DMS79 (cell line): ENCODE data around the gene PCDH15.

Source experiments
- DNase-seq: peaks from one replicate; lab custom pipeline; 2025; lab: John Stamatoyannopoulos, UW

The PCDH15 gene

GRCh38 chr10:53843736-53844362 is 957.2 kb downstream of the PCDH15 start:
- no peak for DNase-seq

DNA sequence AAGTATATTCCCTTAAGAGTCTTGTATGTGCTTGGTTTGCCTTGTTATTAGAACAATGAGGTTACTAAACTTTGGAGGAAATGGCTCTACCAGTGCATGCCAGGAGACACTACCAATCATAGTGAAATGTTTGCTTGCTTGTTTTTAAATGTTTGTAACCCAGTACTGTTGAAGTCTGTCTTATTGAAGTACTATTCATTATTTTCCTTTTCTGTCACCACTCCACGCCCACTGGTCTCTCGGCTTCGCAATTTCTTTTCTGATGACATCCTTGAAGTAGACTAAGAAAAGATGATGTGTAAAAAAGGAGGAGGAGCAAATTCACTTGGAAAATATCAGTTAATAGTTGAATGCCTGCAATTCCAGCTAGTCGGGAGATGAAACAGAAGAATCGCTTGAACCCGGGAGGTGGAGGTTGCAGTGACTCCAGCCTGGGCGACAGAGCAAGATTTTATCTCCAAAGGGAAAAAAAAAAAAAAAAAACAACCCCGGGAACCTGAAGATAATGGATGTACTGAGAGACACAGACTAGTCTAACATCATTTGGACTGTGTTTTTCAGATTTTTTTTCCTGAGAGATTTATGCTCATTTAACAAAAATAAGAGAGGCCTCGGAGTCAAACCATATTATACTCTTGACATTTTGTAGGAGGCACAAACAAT is 959.4 kb downstream of the PCDH15 start:
- DNase-seq, result no peak

DNA sequence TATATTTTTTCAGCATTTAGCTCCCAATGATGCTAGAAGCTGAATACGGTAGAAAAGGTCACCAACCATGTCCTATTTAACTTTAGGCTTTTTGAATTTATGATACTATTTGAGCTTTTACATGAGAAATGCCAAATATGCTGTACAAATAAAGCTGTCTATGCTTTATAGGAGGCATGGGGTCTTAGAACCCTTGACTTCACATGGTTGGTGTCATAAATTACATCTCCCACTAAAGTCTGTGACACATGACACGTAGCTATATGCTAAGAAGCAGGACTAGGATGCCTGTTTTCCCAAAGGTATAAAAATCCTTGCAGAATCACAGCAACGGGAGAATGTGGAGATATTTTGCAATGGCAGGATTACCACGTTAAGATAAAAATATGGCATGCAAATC is 960.4 kb downstream of the PCDH15 start:
- DNase-seq, result no peak

- DNase-seq, result no peak
These were observed 961.5 kb downstream of the PCDH15 start for GRCh38 chr10:53839440-53840039.

- DNase-seq, result no peak
These were observed 964.4 kb downstream of the PCDH15 start for GRCh38 chr10:53836638-53837037.

DNA sequence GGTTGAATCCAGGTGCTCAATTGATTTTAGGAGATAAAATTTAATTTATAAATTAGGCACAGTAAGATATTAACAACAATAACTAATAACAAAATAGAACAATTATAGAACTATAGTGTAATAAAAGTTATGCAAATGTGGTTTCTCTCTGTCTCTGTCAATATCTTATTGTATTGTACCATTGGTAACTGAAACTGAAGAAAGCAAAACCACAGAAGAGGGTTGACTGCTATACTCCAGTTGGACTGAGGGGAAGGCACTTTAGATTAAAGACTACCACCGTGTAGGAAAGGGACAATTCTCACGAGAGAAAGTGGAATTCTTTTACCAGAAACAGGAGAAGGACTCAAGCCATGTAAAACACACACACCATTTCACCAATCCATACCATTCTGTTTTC is 967.1 kb downstream of the PCDH15 start:
- no peak for DNase-seq

DNA sequence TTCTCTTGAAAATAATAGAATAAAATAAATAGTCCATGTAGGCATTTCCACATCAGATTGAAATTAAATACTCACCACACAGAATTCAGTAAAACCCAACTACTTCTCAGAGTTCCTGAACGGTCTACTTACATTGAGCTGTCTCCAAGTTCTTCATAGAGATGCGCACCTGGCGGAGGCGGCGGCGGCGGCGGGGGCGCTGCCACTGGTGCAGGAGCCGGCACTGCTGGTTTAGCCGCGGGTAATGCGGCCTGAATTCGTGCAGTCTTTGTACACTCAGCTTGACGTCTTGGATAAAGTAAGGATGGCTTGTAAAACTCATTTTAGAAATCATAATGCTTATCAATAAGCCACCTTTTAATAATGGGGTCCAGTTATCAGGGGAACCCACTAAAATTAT is 973.8 kb downstream of the PCDH15 start:
- no peak for DNase-seq

DNA sequence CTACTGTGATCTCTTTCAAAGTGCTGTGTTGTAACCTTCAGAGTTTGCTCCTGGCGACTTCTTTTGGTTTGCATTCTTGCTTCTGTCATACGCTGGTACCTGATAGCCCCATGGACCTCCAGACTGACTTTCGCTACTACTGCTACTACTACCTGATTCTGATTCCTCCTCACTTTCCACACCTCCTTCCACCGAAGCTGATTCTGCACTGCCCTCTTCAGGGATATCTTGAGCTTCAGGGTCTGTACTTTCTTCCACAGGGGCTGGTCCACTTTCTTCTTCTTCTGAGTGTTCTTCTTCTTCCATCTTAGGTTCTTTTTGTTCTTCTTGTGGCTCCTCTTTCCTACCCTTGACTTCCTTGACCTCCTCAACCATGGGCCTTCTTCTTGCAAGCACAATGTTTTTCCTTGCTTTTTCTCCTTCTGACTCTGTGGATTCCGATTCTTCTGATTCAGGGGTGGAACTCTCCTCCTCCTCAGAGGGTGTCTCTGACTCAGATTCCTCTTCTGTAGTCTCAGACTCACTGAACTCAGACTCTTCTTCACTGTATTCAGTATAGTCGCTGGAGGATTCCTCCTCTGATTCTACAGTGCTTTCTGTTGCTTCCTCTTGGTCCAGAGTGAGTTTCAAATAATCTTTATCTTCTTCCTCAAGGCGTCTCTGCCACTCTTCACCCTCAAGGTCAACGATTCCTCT is 992.2 kb downstream of the PCDH15 start:
- no peak for DNase-seq

DNA sequence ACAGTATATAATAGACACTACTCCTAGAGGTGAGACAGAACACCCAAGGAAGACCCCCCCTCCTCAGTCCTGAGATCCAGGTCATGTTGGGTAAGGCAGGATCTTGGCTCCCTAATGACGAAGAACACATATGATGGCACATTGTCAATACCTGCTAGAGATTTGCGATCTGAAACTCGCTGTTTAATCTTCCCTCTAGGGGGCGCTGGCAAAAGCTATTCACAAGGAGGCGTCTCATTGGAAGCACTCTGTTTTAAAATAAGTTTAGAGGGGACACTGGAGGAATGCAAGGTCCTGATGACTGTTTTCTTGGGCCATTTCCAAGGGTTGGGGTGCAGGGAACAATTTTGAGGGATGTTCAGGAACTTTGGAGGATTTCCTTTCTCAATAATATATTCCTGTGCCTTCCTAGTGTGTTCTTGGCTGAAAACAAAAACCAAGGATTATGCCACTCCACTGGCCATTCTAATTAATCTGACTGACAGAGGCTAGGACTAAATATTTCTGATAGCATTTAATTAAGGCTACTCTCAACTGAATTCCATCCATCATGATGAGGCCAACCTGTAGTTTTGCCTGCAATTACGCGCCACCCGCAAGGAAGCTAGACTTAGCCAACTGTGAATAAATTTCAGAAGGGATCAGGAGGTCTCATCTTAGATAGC is 1014.7 kb downstream of the PCDH15 start:
- DNase-seq, result no peak

DNA sequence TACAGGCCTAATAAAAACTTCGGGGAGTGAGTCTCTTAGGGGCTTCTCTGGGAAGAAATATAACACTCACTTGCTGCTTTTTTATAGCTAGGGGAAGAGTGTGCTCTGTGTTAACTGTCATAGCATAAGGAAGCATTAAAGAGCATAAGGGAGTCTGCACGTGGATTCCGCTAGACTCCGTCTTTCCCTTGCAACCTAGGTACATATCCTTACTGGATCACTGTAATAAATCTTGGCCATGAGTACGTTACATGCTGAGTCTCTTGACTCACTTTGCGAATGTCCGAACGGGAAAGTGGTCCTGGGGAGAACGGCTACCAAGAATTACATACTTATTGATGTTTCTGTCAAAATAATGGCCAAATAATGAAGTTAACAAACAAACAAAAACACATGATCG is 1029.3 kb downstream of the PCDH15 start:
- no peak for DNase-seq

DNA sequence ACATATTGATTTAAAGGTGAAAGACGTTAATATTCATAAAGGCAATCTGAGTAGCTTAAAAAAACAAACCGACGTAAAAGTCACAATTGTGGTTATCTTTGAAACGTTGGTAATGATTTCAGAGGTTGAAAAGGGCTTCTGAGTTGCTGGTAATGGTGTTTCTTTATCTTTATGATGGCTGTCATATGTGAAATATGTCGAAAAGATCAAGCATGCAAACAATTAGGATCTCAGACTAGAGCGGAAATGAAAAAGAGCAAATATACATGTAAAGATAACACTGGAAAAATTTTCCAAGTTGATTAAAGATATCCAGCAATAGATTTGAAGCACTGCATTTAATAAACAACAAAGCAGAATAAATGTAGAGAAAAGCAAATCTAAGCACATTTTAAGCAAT is 1030.1 kb downstream of the PCDH15 start:
- DNase-seq, result no peak

- no peak for DNase-seq
These were observed 1035.7 kb downstream of the PCDH15 start for GRCh38 chr10:53765311-53765710.

GRCh38 chr10:53754596-53755250 is 1046.3 kb downstream of the PCDH15 start:
- DNase-seq, result no peak
